ENCODE data around the gene PLB1. TPM values are rescaled to one million over a fixed set of nuclear protein-coding genes. Genes with fewer than 3 reads are reported as not detected.

PLB1 gene
- total RNA-seq, 1 donor from 2014 or later, result 2.2 TPM

DNA sequence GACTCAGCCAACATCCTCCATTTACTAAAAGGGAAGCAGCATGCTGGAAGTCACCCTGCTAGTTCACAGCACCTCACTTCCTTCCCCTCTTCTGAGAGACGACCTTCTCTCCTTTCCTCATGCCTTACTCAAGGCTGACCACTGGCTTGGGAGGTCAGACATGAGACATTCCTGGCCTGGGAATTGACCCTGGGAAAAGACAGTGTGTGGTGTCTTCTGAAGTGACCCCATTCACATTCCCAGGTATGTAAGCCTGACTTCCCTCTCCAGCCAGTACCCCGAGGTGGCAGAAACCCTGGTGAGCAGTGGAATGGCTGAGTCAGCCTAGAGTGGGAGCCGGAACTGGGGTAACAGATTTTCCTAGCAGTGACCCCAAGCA, 92.4 kb downstream of the PLB1 start:
- no peak for DNase-seq (ENCODE audit: low spot score in 2 of 2, unreplicated experiment in 2 of 2)
- Mint-ChIP-seq H3K36me3 (no peaks in the 10 kb centered on the region), H3K27ac (no peak overlapping the region), H3K4me3 (no peak overlapping the region), H3K27me3 (ENCODE audit: low read depth) (peaks cover 1% of the 10 kb centered on the region), H3K9me3 (no peaks in the 10 kb centered on the region), H3K4me1 (no peaks in the 10 kb centered on the region)
- no peak for TF ChIP-seq CTCF (IDR thresholded peaks at IDR 0.05; ENCODE audit: unreplicated experiment)

GRCh38 chr2:28589746-28590463, 94.0 kb downstream of the PLB1 start:
- Mint-ChIP-seq H3K27ac (no peak overlapping the region), H3K27me3 (ENCODE audit: low read depth) (peaks cover 1% of the 10 kb centered on the region), H3K4me3 (no peak overlapping the region), H3K36me3 (no peaks in the 10 kb centered on the region), H3K9me3 (no peaks in the 10 kb centered on the region), H3K4me1 (peaks cover 14% of the 10 kb centered on the region)
- no peak for DNase-seq (ENCODE audit: low spot score in 2 of 2, unreplicated experiment in 2 of 2)
- TF ChIP-seq CTCF (IDR thresholded peaks at IDR 0.05; ENCODE audit: unreplicated experiment), result no peak

- DNase-seq (ENCODE audit: low spot score in 2 of 2, unreplicated experiment in 2 of 2), result no peak
- no peaks in the 10 kb centered on the region for H3K9me3 Mint-ChIP-seq
- H3K27ac Mint-ChIP-seq, result no peak overlapping the region
- no peak overlapping the region for H3K4me3 Mint-ChIP-seq
- H3K4me1 Mint-ChIP-seq, result peaks cover 14% of the 10 kb centered on the region
- H3K27me3 Mint-ChIP-seq (ENCODE audit: low read depth), result peaks cover 1% of the 10 kb centered on the region
- no peaks in the 10 kb centered on the region for H3K36me3 Mint-ChIP-seq
- no peak for TF ChIP-seq CTCF (IDR thresholded peaks at IDR 0.05; ENCODE audit: unreplicated experiment)
Observed at GRCh38 chr2:28590496-28591301, 94.8 kb downstream of the PLB1 start.

DNA sequence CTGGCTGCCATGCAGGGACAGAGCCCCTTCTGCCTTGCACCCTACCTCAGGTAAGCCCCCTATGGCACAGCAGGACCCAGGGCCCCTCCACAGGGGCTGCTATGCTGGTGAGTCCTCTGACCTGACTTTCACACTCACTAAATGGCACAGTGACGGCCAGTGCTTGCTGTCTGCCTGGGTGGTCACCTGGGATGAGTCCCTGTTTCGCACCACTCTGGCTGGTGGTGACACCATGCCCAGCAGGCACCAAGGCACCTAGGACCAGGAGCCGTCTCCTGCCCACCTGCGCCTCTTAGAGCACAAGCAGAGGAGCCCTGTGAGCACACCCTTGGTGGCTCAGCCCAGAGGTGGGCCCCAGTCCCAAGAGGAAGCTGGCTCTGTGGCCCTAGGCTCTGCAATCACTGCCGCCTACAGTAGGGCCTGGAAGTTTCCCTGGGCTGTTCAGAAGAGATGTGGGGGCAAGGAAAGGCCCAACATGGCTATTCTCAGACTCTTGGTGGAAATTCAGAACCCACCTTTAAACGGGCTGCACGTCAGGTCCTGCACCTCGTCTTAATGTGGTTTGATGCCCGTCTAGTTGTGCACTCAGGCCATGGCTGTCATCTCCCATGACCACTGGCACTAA, 96.0 kb downstream of the PLB1 start:
- H3K27me3 Mint-ChIP-seq (ENCODE audit: low read depth), result peaks cover 1% of the 10 kb centered on the region
- H3K36me3 Mint-ChIP-seq, result no peaks in the 10 kb centered on the region
- no peak overlapping the region for H3K4me3 Mint-ChIP-seq
- TF ChIP-seq CTCF (IDR thresholded peaks at IDR 0.05; ENCODE audit: unreplicated experiment), result no peak
- no peaks in the 10 kb centered on the region for H3K9me3 Mint-ChIP-seq
- peaks cover 14% of the 10 kb centered on the region for H3K4me1 Mint-ChIP-seq
- no peak for DNase-seq (ENCODE audit: low spot score in 2 of 2, unreplicated experiment in 2 of 2)
- no peak overlapping the region for H3K27ac Mint-ChIP-seq

DNA sequence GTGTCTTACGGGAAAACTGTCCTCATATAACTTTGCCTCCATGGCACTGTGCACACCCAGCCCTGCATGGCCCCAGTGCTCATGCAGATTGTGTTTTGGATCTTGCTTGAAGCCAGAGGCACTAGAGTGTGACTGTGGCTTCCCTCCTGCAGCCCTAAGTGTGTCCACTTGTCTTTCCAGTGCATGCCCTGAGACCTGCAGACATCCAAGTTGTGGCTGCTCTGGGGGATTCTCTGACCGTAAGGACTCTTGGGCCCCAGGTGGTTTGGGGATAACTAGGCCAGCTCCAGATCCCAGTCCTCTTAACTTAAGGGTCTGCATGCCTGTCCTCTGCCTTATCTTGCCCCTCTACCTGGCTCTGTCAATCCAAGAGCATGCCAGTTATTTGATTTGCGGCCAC, 96.6 kb downstream of the PLB1 start:
- TF ChIP-seq CTCF (IDR thresholded peaks at IDR 0.05; ENCODE audit: unreplicated experiment), result no peak
- Mint-ChIP-seq H3K9me3 (no peaks in the 10 kb centered on the region), H3K4me3 (no peak overlapping the region), H3K36me3 (no peaks in the 10 kb centered on the region), H3K4me1 (peaks cover 14% of the 10 kb centered on the region), H3K27me3 (ENCODE audit: low read depth) (peaks cover 1% of the 10 kb centered on the region), H3K27ac (no peak overlapping the region)
- no peak for DNase-seq (ENCODE audit: low spot score in 2 of 2, unreplicated experiment in 2 of 2)

Measured in mesothelial cell of epicardium (in vitro differentiated cells).